ENCODE results near the gene ATAD2B. TPM values are rescaled to one million over a fixed set of nuclear protein-coding genes. Genes with fewer than 3 reads are reported as not detected.
"Not testable (repeated sequence)": the region's sequence is repeated elsewhere in the genome, so short reads cannot be mapped to it uniquely, and the experiment has no call there.

Gene ATAD2B
- total RNA-seq, 1 donor, result 17.4 TPM

- Histone ChIP-seq H3K4me1 (ENCODE audit: insufficient read depth, low read length) (no peaks in the 10 kb centered on the region), H2AFZ (ENCODE audit: low read length) (no peak overlapping the region), H4K20me1 (ENCODE audit: insufficient read depth, low read length) (no peaks in the 10 kb centered on the region), H3K9me3 (ENCODE audit: low read depth, low read length) (no peaks in the 10 kb centered on the region), H3K27me3 (ENCODE audit: insufficient read depth, low read length) (no peaks in the 10 kb centered on the region), H3K79me2 (ENCODE audit: insufficient read depth, low read length) (no peaks in the 10 kb centered on the region), H3K36me3 (ENCODE audit: insufficient read depth, low read length) (no peaks in the 10 kb centered on the region), H3K27ac (ENCODE audit: low read depth, low read length) (no peak overlapping the region), H3K4me3 (ENCODE audit: insufficient read depth, low read length) (no peak overlapping the region), H3K4me2 (ENCODE audit: insufficient read depth, low read length) (no peak overlapping the region)
- no peak for TF ChIP-seq CTCF (IDR thresholded peaks at IDR 0.05; ENCODE audit: extremely low read depth, low read depth, low read length)
- no peak for DNase-seq (ENCODE audit: insufficient read length, low spot score, missing footprints)
These were observed 192.5 kb downstream of the ATAD2B start for GRCh38 chr2:23734416-23734815.

GRCh38 chr2:23723029-23723428, 203.9 kb downstream of the ATAD2B start:
- not testable (repeated sequence) for H3K36me3 ChIP-seq (ENCODE audit: insufficient read depth, low read length); H3K4me3 ChIP-seq (ENCODE audit: insufficient read depth, low read length); H3K9me3 ChIP-seq (ENCODE audit: low read depth, low read length); H2AFZ ChIP-seq (ENCODE audit: low read length); H3K4me1 ChIP-seq (ENCODE audit: insufficient read depth, low read length); H3K27me3 ChIP-seq (ENCODE audit: insufficient read depth, low read length); H4K20me1 ChIP-seq (ENCODE audit: insufficient read depth, low read length); H3K27ac ChIP-seq (ENCODE audit: low read depth, low read length); DNase-seq (ENCODE audit: insufficient read length, low spot score, missing footprints); H3K4me2 ChIP-seq (ENCODE audit: insufficient read depth, low read length); H3K79me2 ChIP-seq (ENCODE audit: insufficient read depth, low read length)

- Histone ChIP-seq H3K79me2 (ENCODE audit: insufficient read depth, low read length) (no peaks in the 10 kb centered on the region), H3K4me3 (ENCODE audit: insufficient read depth, low read length) (no peak overlapping the region), H3K9me3 (ENCODE audit: low read depth, low read length) (no peaks in the 10 kb centered on the region), H2AFZ (ENCODE audit: low read length) (no peak overlapping the region), H3K4me2 (ENCODE audit: insufficient read depth, low read length) (no peak overlapping the region), H3K27ac (ENCODE audit: low read depth, low read length) (no peak overlapping the region), H3K4me1 (ENCODE audit: insufficient read depth, low read length) (no peaks in the 10 kb centered on the region), H3K36me3 (ENCODE audit: insufficient read depth, low read length) (no peaks in the 10 kb centered on the region), H3K27me3 (ENCODE audit: insufficient read depth, low read length) (no peaks in the 10 kb centered on the region), H4K20me1 (ENCODE audit: insufficient read depth, low read length) (no peaks in the 10 kb centered on the region)
- TF ChIP-seq CTCF (IDR thresholded peaks at IDR 0.05; ENCODE audit: extremely low read depth, low read depth, low read length), result no peak
- DNase-seq (ENCODE audit: insufficient read length, low spot score, missing footprints), result no peak
These were observed 204.7 kb downstream of the ATAD2B start for GRCh38 chr2:23722255-23722654.

- Histone ChIP-seq H2AFZ (ENCODE audit: low read length) (no peak overlapping the region), H3K9me3 (ENCODE audit: low read depth, low read length) (no peaks in the 10 kb centered on the region), H3K27ac (ENCODE audit: low read depth, low read length) (no peak overlapping the region), H3K4me1 (ENCODE audit: insufficient read depth, low read length) (no peaks in the 10 kb centered on the region), H4K20me1 (ENCODE audit: insufficient read depth, low read length) (no peaks in the 10 kb centered on the region), H3K4me2 (ENCODE audit: insufficient read depth, low read length) (no peak overlapping the region), H3K4me3 (ENCODE audit: insufficient read depth, low read length) (no peak overlapping the region), H3K27me3 (ENCODE audit: insufficient read depth, low read length) (no peaks in the 10 kb centered on the region), H3K79me2 (ENCODE audit: insufficient read depth, low read length) (no peaks in the 10 kb centered on the region), H3K36me3 (ENCODE audit: insufficient read depth, low read length) (no peaks in the 10 kb centered on the region)
- no peak for TF ChIP-seq CTCF (IDR thresholded peaks at IDR 0.05; ENCODE audit: extremely low read depth, low read depth, low read length)
- no peak for DNase-seq (ENCODE audit: insufficient read length, low spot score, missing footprints)
These were observed 205.5 kb downstream of the ATAD2B start for GRCh38 chr2:23721454-23721826.

Data from osteoblast (primary cell).